IPS DF 19.7 (cell line): ENCODE data around the gene TMEM141.
"Not testable (repeated sequence)": the region's sequence is repeated elsewhere in the genome, so short reads cannot be mapped to it uniquely, and the experiment has no call there.

Experiments
- DNase-seq: peaks from one replicate; pipeline ENCODE4 v3.0.0-alpha.2; 2013; ENCODE audit warnings: low read depth, low spot score

Gene TMEM141

GRCh38 chr9:136833381-136834048, 42.4 kb downstream of the TMEM141 start:
- DNase-seq = not testable (repeated sequence)

- DNase-seq = no peak
Measured at GRCh38 chr9:136835162-136835931, 44.2 kb downstream of the TMEM141 start.

DNA sequence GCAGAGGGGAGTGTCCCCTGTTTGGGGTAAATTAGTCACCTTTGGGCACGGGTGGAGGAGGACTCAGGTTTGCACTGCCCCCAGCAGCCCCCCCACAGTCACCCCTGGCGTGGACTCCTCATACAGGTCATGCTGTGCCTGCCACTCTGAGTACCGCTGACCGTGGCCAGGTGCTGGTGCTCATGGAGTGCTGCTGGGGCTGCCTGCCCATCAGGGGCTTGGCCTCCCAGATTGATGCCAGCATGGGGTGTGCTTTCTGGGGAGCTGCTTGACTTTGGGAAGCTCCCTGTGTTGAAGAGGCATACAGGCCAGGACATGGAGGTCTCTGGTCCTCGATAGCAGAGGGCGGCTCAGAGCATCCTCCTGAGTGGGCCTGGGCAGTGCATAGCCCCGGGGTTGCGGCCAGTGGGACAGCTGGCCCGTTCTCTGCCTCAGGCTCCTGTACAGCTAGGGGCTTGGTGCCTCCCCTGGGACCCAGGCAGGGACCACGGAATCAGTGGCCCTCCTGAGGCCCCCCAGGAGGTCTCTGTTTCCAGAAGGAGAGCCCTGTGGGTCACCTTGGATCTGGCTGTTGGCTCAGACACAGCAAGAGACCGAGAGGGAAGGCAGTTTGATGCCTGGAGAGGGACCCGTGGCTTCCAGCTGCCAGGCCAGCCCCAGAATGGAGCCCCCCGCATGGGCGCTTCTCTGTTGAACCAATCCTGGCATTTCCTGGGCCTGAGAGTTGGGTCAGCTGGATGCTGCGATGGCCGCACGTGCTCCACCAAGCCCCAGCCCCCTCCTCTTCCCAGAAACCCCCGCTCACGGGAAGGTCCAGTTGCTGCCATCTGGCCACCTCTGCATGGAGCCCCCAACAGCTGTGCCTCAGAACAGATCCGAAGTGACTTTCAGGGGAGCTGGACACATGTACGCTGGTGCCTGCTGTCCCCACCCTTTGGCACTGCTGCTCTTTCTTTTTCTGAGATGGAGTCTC, 45.1 kb downstream of the TMEM141 start:
- no peak for DNase-seq

GRCh38 chr9:136837146-136837855, 46.2 kb downstream of the TMEM141 start:
- no peak for DNase-seq

DNA sequence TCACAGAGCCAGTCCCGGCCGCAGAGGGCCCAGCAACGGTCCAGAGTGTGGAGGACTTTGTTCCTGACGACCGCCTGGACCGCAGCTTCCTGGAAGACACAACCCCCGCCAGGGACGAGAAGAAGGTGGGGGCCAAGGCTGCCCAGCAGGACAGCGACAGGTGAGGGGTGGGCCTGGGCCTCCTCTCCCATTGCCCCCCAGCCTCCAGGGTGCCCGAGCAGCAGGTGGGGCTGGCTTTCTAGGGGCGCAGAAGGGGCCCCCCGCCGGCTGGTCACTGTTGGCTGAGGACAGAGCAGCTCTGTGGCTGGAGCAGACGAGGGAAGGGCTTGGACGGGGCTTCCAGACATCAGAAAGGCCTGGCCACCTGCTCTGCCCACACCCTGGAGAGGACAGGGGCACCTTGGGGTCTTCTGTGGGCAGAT, 46.7 kb downstream of the TMEM141 start:
- not testable (repeated sequence) for DNase-seq

- DNase-seq = no peak
Measured at GRCh38 chr9:136838314-136839228, 47.4 kb downstream of the TMEM141 start.

DNA sequence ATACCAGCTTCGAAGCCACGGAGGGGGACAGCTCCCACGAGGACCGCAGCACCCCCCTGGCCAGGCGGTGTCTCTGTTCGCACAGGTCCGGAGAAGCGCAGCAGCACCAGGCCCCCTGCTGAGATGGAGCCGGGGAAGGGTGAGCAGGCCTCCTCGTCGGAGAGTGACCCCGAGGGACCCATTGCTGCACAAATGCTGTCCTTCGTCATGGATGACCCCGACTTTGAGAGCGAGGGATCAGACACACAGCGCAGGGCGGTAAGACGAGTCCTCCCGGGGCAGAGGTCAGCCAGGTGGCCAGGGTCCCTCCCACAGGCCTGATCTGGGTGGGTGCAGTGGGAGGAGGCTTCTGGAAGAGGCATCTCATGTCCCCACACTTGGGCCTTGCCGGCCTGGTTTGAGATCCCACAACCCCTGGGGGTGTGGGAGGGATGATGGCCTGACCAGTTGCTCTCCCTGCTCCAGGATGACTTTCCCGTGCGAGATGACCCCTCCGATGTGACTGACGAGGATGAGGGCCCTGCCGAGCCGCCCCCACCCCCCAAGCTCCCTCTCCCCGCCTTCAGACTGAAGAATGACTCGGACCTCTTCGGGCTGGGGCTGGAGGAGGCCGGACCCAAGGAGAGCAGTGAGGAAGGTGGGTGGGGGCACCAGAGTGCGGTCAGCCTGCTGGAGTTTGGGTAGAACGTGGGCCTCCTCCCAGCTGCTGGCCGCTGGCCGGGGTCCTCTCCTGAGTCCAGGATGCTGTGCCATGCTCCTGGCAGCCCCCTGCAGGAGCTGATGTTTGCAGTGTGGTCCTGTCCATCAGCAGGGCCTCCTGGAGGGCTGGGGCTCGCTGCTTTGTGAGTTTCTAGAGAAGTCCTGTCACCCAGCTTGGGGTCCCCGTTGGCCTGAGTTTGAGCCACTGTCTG, 48.3 kb downstream of the TMEM141 start:
- no peak for DNase-seq

GRCh38 chr9:136840140-136840876, 49.2 kb downstream of the TMEM141 start:
- no peak for DNase-seq

DNA sequence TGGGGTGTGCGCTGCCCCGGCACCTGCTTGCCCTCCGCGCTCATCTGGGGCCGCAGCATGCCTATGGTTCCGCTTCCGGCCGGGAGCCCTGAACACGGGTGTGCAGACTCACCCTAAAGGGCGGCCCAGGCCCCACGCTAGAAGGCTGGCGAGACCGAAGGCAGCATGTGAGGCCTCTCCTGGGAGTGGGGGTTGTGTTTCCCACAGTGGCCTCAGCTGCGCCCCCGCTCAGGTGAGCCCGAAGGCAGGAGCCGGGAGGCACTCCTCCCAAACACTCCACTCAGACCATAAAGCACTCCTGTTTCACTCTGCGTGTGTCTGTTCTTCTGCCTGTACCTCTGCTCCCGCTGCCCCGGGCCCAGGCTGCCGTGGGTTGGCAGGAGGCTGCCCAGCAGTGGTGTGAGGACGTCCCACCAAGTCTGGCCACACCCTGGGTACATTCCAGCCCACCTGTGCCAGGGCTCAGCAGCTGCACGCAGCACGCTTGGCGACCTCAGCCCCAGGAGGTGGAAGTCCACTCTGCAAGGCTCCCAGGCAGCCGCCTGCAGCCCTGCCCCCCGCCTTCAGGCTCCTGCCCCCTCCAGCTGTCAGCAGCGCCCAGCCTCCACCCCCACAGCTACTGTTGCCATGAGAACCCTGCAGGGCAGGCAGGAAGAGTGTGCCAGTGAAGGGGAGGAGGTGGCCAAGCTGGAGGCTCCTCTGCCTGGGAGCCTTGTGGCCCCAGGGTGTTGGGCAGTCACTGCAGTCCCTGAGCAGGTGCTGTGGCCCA, 49.9 kb downstream of the TMEM141 start:
- no peak for DNase-seq

DNA sequence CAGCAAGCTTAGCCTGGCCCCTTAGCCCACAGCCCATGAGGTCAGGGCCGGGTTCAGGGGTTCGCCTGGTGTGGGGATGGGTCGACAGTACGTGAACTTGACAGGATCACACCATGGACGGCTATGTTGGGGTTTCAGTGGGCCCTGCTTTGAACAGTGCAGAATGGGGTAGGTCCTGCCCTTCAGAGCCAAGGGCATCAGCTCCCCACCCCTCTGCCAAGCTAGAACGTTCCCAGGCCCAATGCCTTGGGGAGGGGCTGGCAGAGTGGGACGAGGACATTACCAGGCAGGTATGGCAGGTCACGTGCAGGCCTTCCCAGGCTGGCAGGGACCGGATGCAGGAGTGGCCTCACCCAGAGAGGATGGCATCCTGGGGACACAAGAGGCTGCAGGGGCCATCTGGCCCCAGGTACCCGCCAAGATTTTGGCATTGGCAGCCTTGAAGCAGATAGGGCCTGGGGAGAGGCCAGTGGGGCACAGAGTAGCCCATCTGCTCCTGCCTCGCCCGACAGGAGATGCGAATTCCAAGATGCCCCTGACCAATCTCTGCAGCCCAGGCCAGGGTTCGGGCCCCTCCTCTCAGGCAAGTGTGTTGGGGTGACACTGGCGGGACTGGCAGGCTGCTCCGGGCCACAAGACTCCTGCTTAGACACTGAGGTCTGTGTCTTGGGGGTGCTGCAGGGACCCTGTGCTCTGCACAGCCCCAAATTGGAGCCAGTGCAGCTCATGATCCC, 50.7 kb downstream of the TMEM141 start:
- not testable (repeated sequence) for DNase-seq

- DNase-seq = not testable (repeated sequence)
Measured at GRCh38 chr9:136842380-136842948, 51.3 kb downstream of the TMEM141 start, which contains the start of gene AJM1. AJM1 (plus strand) TSS chr9:136842478; CDS start chr9:136844415, 1,937 bp downstream.
